B cell (primary cell): ENCODE measurements around the gene NOTCH1. TPM values are rescaled to one million over a fixed set of nuclear protein-coding genes. Genes with fewer than 3 reads are reported as not detected.

ENCODE experiments used
- ATAC-seq: fragments of 200-7000 bp; cut with Tn5 transposase; one replicate; pipeline ENCODE4 v1.10.0; 2021; ENCODE audit warnings: low read depth, mild to moderate bottlenecking, moderate number of reproducible peaks, moderate library complexity
- CTCF ChIA-PET: fragments of 350-600 bp; sonication (Branson Sonifier 250); formaldehyde crosslinking; loops from one replicate; lab custom pipeline; 2021; ENCODE audit warnings: antibody characterized with exemption, inconsistent platforms; lab: Charles Lee
- POLR2A ChIA-PET: fragments of 350-600 bp; sonication (Branson Sonifier 250); formaldehyde crosslinking; loops from one replicate; lab custom pipeline; 2021; ENCODE audit warnings: antibody characterized with exemption; lab: Charles Lee
- DNase-seq: peaks from one replicate; pipeline ENCODE4 v3.0.0; 2013
- H2AFZ ChIP-seq: 2 replicates; pipeline ENCODE4 v1.6.1; 2012; ENCODE audit warnings: mild to moderate bottlenecking, low read depth, low read length; ENCODE audit not compliant: insufficient read depth, poor library complexity, severe bottlenecking
- H3K27ac ChIP-seq, 2 donors: 1 replicate in 1 of 2; 2 replicates in 1 of 2; pipeline ENCODE4 v1.5.1; 2012 to 2013; ENCODE audit warnings: low read length in 2 of 2, mild to moderate bottlenecking in 2 of 2, moderate library complexity in 1 of 2
- H3K27me3 ChIP-seq, 4 experiments: fragments of 200-600 bp in 1 of 4; sonication (generic) in 1 of 4; replicated peaks in 1 of 4; 1 replicate in 2 of 4; 2 replicates in 2 of 4; pipeline versions ENCODE4 v1.6.1 to v1.7.0; 2013 to 2016; ENCODE audit warnings: low read length in 3 of 4, mild to moderate bottlenecking in 2 of 4, mixed read lengths in 1 of 4, moderate library complexity in 1 of 4; ENCODE audit not compliant: insufficient read depth in 4 of 4, control insufficient read depth in 3 of 4; ENCODE audit errors: control extremely low read depth in 1 of 4
- H3K36me3 ChIP-seq, 2 experiments: replicated peaks in 1 of 2; 1 replicate in 1 of 2; 2 replicates in 1 of 2; pipeline versions ENCODE4 v1.6.1 to v1.7.1; 2013; ENCODE audit warnings: low read length in 1 of 2; ENCODE audit not compliant: insufficient read depth in 2 of 2, control insufficient read depth in 1 of 2; ENCODE audit errors: control extremely low read depth in 1 of 2, extremely low read depth in 1 of 2
- H3K4me1 ChIP-seq, 2 donors: fragments of 200-600 bp in 1 of 2; sonication (generic) in 1 of 2; 1 replicate in 1 of 2; 2 replicates in 1 of 2; pipeline versions ENCODE4 v1.5.1 to v1.6.1; 2013 to 2017; ENCODE audit warnings: low read length in 2 of 2; ENCODE audit not compliant: control insufficient read depth in 2 of 2, insufficient read depth in 2 of 2
- H3K4me2 ChIP-seq: replicated peaks from 2 replicates; pipeline ENCODE3; 2012; ENCODE audit warnings: mild to moderate bottlenecking, low read depth, low read length; ENCODE audit not compliant: poor library complexity, severe bottlenecking
- H3K4me3 ChIP-seq, 5 experiments: fragments of 200-600 bp in 1 of 5; sonication (generic) in 1 of 5; 1 replicate in 3 of 5; 2 replicates in 2 of 5; pipeline versions ENCODE4 v1.5.1 to v1.7.0; 2011 to 2016; ENCODE audit warnings: low read length in 4 of 5, mild to moderate bottlenecking in 4 of 5, low read depth in 2 of 5, control low read depth in 1 of 5, moderate library complexity in 1 of 5; ENCODE audit not compliant: insufficient read depth in 1 of 5; ENCODE audit errors: control extremely low read depth in 1 of 5, extremely low read depth in 1 of 5
- H3K79me2 ChIP-seq: fragments of 200-600 bp; sonication (generic); one replicate; pipeline ENCODE4 v1.6.0; 2016; ENCODE audit warnings: low read length; ENCODE audit not compliant: control insufficient read depth, insufficient read depth
- H3K9ac ChIP-seq: fragments of 200-600 bp; sonication (generic); 2 replicates; pipeline ENCODE4 v1.6.1; 2017; ENCODE audit warnings: mild to moderate bottlenecking, low read length, moderate library complexity
- H3K9me3 ChIP-seq, 3 donors: one replicate each; pipeline versions ENCODE4 v1.6.1 to v1.7.1; 2013; ENCODE audit warnings: low read length in 2 of 3; ENCODE audit not compliant: control insufficient read depth in 2 of 3, insufficient read depth in 1 of 3; ENCODE audit errors: control extremely low read depth in 1 of 3
- H4K20me1 ChIP-seq: 2 replicates; pipeline ENCODE4 v1.6.0; 2012; ENCODE audit warnings: mild to moderate bottlenecking, low read length; ENCODE audit not compliant: insufficient read depth, control insufficient read depth, poor library complexity, severe bottlenecking
- H3K27ac Mint-ChIP-seq: one replicate; pipeline ENCODE4 v1.8.0; 2021; ENCODE audit warnings: mixed read lengths
- H3K27me3 Mint-ChIP-seq: one replicate; pipeline ENCODE4 v1.8.0; 2021; ENCODE audit warnings: mixed read lengths
- H3K4me1 Mint-ChIP-seq: one replicate; pipeline ENCODE4 v1.8.0; 2021; ENCODE audit warnings: mixed read lengths
- H3K4me3 Mint-ChIP-seq: one replicate; pipeline ENCODE4 v1.8.0; 2021; ENCODE audit warnings: mixed read lengths
- H3K9me3 Mint-ChIP-seq: one replicate; pipeline ENCODE4 v1.8.0; 2022; ENCODE audit warnings: mixed read lengths; ENCODE audit not compliant: insufficient read depth
- EZH2 ChIP-seq: IDR thresholded peaks from 2 replicates; pipeline ENCODE4 v1.6.1; 2012; ENCODE audit warnings: borderline replicate concordance, low read depth, mild to moderate bottlenecking, moderate library complexity, low read length; ENCODE audit not compliant: insufficient read depth, poor library complexity, severe bottlenecking
- WGBS: methylation state at CpG from one replicate; pipeline ENCODE4 v1.1.5; 2013; ENCODE audit warnings: missing lambda C conversion rate; ENCODE audit not compliant: insufficient coverage; 5-methylcytosine and 5-hydroxymethylcytosine counted together
- intact Hi-C: fragments of 100-400 bp; cut with micrococcal nuclease; formaldehyde crosslinking; loops from one replicate; pipeline ENCODE4 v1.10.0; 2022
- polyA plus RNA-seq: library from polyadenylated mRNA; depleted of rRNA; stranded (reverse); fragments of >200 nt; gene quantifications from 2 replicates; pipeline ENCODE4 v1.2.3, GENCODE V29; 2012
- total RNA-seq, 2 donors: library from RNA; stranded (reverse); fragments of 120-200 nt in 1 of 2; gene quantifications; 1 replicate in 1 of 2; 2 replicates in 1 of 2; pipeline versions ENCODE4 v1.2.3 to v1.2.4, GENCODE V29; 2013 to 2022
- TF ChIP-seq, protein P1 (sequence below): fragments of 200-600 bp; IDR thresholded peaks from one replicate; pipeline ENCODE4 v1.8.0; 2022; ENCODE audit warnings: antibody characterized with exemption, mild to moderate bottlenecking

NOTCH1 gene
- total and polyA plus RNA-seq, 2 donors (not counting 1 experiment from before 2014, with no cell fraction given) = 16.6 to 38.5 TPM

- Histone ChIP-seq H3K27ac (peak overlapping the region; percentile 68 to 78), H4K20me1 (peaks cover 14% of the 10 kb centered on the region), H3K4me2 (peak overlapping the region; percentile 83), H3K9ac (peak overlapping the region; percentile 42), H2AFZ (peak overlapping the region; percentile 9), H3K9me3 (no peaks in the 10 kb centered on the region), H3K4me3 (peak overlapping the region in 4 of 5 experiments; percentile 4 to 37 (median 23)), H3K4me1 (peaks cover 26 to 34% of the 10 kb centered on the region in 2 donors), H3K79me2 (no peaks in the 10 kb centered on the region), H3K27me3 (no peaks in the 10 kb centered on the region), H3K36me3 (no peaks in the 10 kb centered on the region)
- WGBS = 9% methylated on average over 21 of the region's 22 CpGs
- CTCF ChIA-PET = interaction anchor here (0.7 to 1.5 kb wide), 7 partner anchors 12 to 578 kb away, joined by 3 to 5 read pairs (median 4); no protein-coding TSS in a partner anchor
- POLR2A ChIA-PET = interaction anchor here (0.6 to 1.5 kb wide), 9 partner anchors 10 to 296 kb away, joined by 3 to 9 read pairs (median 3); no protein-coding TSS in a partner anchor
- H3K27ac Mint-ChIP-seq = peak overlapping the region; percentile 89
- peaks cover 21% of the 10 kb centered on the region for H3K4me1 Mint-ChIP-seq
- ATAC-seq (peak; percentile 74), DNase-seq (peak; percentile 73)
- no peaks in the 10 kb centered on the region for H3K9me3 Mint-ChIP-seq
- intact Hi-C loops = no loop called here
- TF ChIP-seq EZH2 = no peak
- TF ChIP-seq, protein P1, sequence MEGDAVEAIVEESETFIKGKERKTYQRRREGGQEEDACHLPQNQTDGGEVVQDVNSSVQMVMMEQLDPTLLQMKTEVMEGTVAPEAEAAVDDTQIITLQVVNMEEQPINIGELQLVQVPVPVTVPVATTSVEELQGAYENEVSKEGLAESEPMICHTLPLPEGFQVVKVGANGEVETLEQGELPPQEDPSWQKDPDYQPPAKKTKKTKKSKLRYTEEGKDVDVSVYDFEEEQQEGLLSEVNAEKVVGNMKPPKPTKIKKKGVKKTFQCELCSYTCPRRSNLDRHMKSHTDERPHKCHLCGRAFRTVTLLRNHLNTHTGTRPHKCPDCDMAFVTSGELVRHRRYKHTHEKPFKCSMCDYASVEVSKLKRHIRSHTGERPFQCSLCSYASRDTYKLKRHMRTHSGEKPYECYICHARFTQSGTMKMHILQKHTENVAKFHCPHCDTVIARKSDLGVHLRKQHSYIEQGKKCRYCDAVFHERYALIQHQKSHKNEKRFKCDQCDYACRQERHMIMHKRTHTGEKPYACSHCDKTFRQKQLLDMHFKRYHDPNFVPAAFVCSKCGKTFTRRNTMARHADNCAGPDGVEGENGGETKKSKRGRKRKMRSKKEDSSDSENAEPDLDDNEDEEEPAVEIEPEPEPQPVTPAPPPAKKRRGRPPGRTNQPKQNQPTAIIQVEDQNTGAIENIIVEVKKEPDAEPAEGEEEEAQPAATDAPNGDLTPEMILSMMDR = no peak
- no peaks in the 10 kb centered on the region for H3K27me3 Mint-ChIP-seq
- peak overlapping the region; percentile 82 for H3K4me3 Mint-ChIP-seq
Observed at GRCh38 chr9:136552117-136552703, 6.4 kb upstream of the NOTCH1 start.
